ENCODE data around the gene DDX6. TPM values are rescaled to one million over a fixed set of nuclear protein-coding genes. Genes with fewer than 3 reads are reported as not detected.

The DDX6 gene
- 100 to 1,000 TPM; 220 to 312 (median 244) TPM for total RNA-seq
- total RNA-seq (2013), result 289 TPM
- total RNA-seq, result 278 to 701 (median 517) reads per million in 29 experiments

- peak within 1 kb of the TSS; percentile 99 for H3K27ac ChIP-seq (ENCODE audit: low read length)
- Mint-ChIP-seq H3K27me3 (no peaks in the 10 kb centered on the region), H3K9me3 (no peaks in the 10 kb centered on the region), H3K4me1 (peaks cover 23 to 40% (median 34%) of the 10 kb centered on the region in 3 donors), H3K36me3 (peaks cover 3% of the 10 kb centered on the region), H3K4me3 (peak within 1 kb of the TSS; percentile 97 to 99 (median 98)), H3K27ac (peak within 1 kb of the TSS; percentile 98 to 99)
- peaks cover 17 to 35% of the 10 kb centered on the region in 2 experiments for H3K4me1 ChIP-seq (ENCODE audit: control insufficient read depth in 1 of 2, extremely low read depth in 1 of 2, insufficient read depth in 2 of 2, low read length in 2 of 2)
- H3K36me3 ChIP-seq (ENCODE audit: control insufficient read depth in 2 of 2, extremely low read depth in 1 of 2, insufficient read depth in 1 of 2, low read length in 1 of 2), result peaks cover 0 to under 1% of the 10 kb centered on the region in 2 donors
- ChIA-PET CTCF (interaction anchor here (0.6 to 4.5 kb wide), 11 partner anchors 79 to 227 kb away, joined by 3 to 34 read pairs (median 8); partner anchors contain the start of genes RPS25 (in 1 of the 2) and TRAPPC4 (in 1 of the 2)), POLR2A (interaction anchor here (0.6 to 5.3 kb wide), 13 partner anchors 13 to 577 kb away, joined by 3 to 63 read pairs (median 7); partner anchors contain the start of gene SLC37A4 (in 1 of the 2))
- H3K27me3 ChIP-seq (replicated peaks in 1 of 2; ENCODE audit: control insufficient read depth in 2 of 2, extremely low read depth in 1 of 2, insufficient read depth in 2 of 2, low read length in 1 of 2), result no peaks in the 10 kb centered on the region
- H3K9me3 ChIP-seq, result no peaks in the 10 kb centered on the region
- DNase-seq (peak; percentile 84 to 95 (median 90)), ATAC-seq (replicated peaks in 1 of 4) (peak; percentile 69 to 76 (median 72))
- H3K4me3 ChIP-seq (ENCODE audit: control insufficient read depth in 1 of 2, extremely low read depth in 1 of 2, low read length in 1 of 2), result peak within 1 kb of the TSS; percentile 97 to 99
- WGBS (ENCODE audit: insufficient coverage), result under 1% methylated on average over 71 of the region's 81 CpGs
Measured at GRCh38 chr11:118791111-118791960, at the start of gene DDX6. Gene DDX6 (minus strand): TSS chr11:118791164. CDS start chr11:118786251, 4,913 bp downstream.

- POLR2A ChIA-PET, result no interaction called here
- no peaks in the 10 kb centered on the region for H3K9me3 Mint-ChIP-seq
Measured at GRCh38 chr11:118838905-118839553, 48.1 kb upstream of the DDX6 start.

GRCh38 chr11:118837868-118838267 is 46.9 kb upstream of the DDX6 start:
- no peak overlapping the region for H3K27ac Mint-ChIP-seq
- Histone ChIP-seq H3K36me3 (ENCODE audit: control insufficient read depth in 2 of 2, extremely low read depth in 1 of 2, insufficient read depth in 1 of 2, low read length in 1 of 2) (no peaks in the 10 kb centered on the region), H3K27me3 (replicated peaks in 1 of 2; ENCODE audit: control insufficient read depth in 2 of 2, extremely low read depth in 1 of 2, insufficient read depth in 2 of 2, low read length in 1 of 2) (no peaks in the 10 kb centered on the region), H3K4me3 (ENCODE audit: control insufficient read depth in 1 of 2, extremely low read depth in 1 of 2, low read length in 1 of 2) (no peak overlapping the region), H3K9me3 (no peaks in the 10 kb centered on the region), H3K27ac (ENCODE audit: low read length) (no peak overlapping the region), H3K4me1 (ENCODE audit: control insufficient read depth in 1 of 2, extremely low read depth in 1 of 2, insufficient read depth in 2 of 2, low read length in 2 of 2) (peaks cover 0 to 7% of the 10 kb centered on the region in 2 experiments)
- H3K9me3 Mint-ChIP-seq, result no peaks in the 10 kb centered on the region
- no peak overlapping the region for H3K4me3 Mint-ChIP-seq
- DNase-seq, result no peak
- ChIA-PET CTCF (no interaction called here), POLR2A (no interaction called here)
- ATAC-seq (replicated peaks in 1 of 4), result no peak
- no peaks in the 10 kb centered on the region for H3K27me3 Mint-ChIP-seq
- H3K4me1 Mint-ChIP-seq, result peaks cover 28 to 39% (median 32%) of the 10 kb centered on the region in 3 donors
- no CpG with 5 or more reads among the region's 8 CpGs for WGBS (ENCODE audit: insufficient coverage)
- no peaks in the 10 kb centered on the region for H3K36me3 Mint-ChIP-seq

More at GRCh38 chr11:118838905-118839553, 48.1 kb upstream of the DDX6 start:
- Mint-ChIP-seq H3K4me3 (no peak overlapping the region), H3K36me3 (no peaks in the 10 kb centered on the region), H3K27me3 (no peaks in the 10 kb centered on the region), H3K4me1 (peaks cover 26 to 36% (median 27%) of the 10 kb centered on the region in 3 donors), H3K27ac (peak overlapping the region in 1 of 2 donors; percentile 15)
- Histone ChIP-seq H3K9me3 (no peaks in the 10 kb centered on the region), H3K4me1 (ENCODE audit: control insufficient read depth in 1 of 2, extremely low read depth in 1 of 2, insufficient read depth in 2 of 2, low read length in 2 of 2) (peaks cover 0 to 7% of the 10 kb centered on the region in 2 experiments), H3K4me3 (ENCODE audit: control insufficient read depth in 1 of 2, extremely low read depth in 1 of 2, low read length in 1 of 2) (no peak overlapping the region), H3K27ac (ENCODE audit: low read length) (no peak overlapping the region), H3K27me3 (replicated peaks in 1 of 2; ENCODE audit: control insufficient read depth in 2 of 2, extremely low read depth in 1 of 2, insufficient read depth in 2 of 2, low read length in 1 of 2) (no peaks in the 10 kb centered on the region), H3K36me3 (ENCODE audit: control insufficient read depth in 2 of 2, extremely low read depth in 1 of 2, insufficient read depth in 1 of 2, low read length in 1 of 2) (no peaks in the 10 kb centered on the region)
- ATAC-seq (replicated peaks in 1 of 4), result no peak
- 88% methylated on average over 1 of the region's 4 CpGs for WGBS (ENCODE audit: insufficient coverage)
- DNase-seq, result no peak
- CTCF ChIA-PET, result no interaction called here

- DNase-seq (peak in 1 of 35 experiments; percentile 30), ATAC-seq (replicated peaks in 1 of 4) (peak in 1 of 4 experiments; percentile 53)
- no CpG with 5 or more reads among the region's 6 CpGs for WGBS (ENCODE audit: insufficient coverage)
- no peaks in the 10 kb centered on the region for H3K9me3 ChIP-seq
- Mint-ChIP-seq H3K27me3 (no peaks in the 10 kb centered on the region), H3K9me3 (no peaks in the 10 kb centered on the region), H3K4me3 (peak overlapping the region; percentile 32 to 60 (median 50)), H3K27ac (peak overlapping the region; percentile 36 to 83), H3K4me1 (peaks cover 14 to 21% (median 15%) of the 10 kb centered on the region in 3 donors), H3K36me3 (no peaks in the 10 kb centered on the region)
- H3K4me1 ChIP-seq (ENCODE audit: control insufficient read depth in 1 of 2, extremely low read depth in 1 of 2, insufficient read depth in 2 of 2, low read length in 2 of 2), result peaks cover 0 to under 1% of the 10 kb centered on the region in 2 experiments
- H3K27ac ChIP-seq (ENCODE audit: low read length), result peak overlapping the region; percentile 16
- ChIA-PET CTCF (interaction anchor here (0.5 to 1.4 kb wide), 3 partner anchors 36 to 121 kb away, joined by 3 to 4 read pairs (median 3); partner anchors contain the start of gene UPK2 (in 1 of the 2)), POLR2A (interaction anchor here in 1 of 2 donors (0.6 to 0.9 kb wide), 3 partner anchors 42 to 95 kb away, joined by 3 to 9 read pairs (median 4); no protein-coding TSS in a partner anchor)
- H3K36me3 ChIP-seq (ENCODE audit: control insufficient read depth in 2 of 2, extremely low read depth in 1 of 2, insufficient read depth in 1 of 2, low read length in 1 of 2), result no peaks in the 10 kb centered on the region
- no peak overlapping the region for H3K4me3 ChIP-seq (ENCODE audit: control insufficient read depth in 1 of 2, extremely low read depth in 1 of 2, low read length in 1 of 2)
- H3K27me3 ChIP-seq (replicated peaks in 1 of 2; ENCODE audit: control insufficient read depth in 2 of 2, extremely low read depth in 1 of 2, insufficient read depth in 2 of 2, low read length in 1 of 2), result no peaks in the 10 kb centered on the region
Measured at GRCh38 chr11:118834427-118835028, 43.6 kb upstream of the DDX6 start.

GRCh38 chr11:118827118-118827517 is 36.2 kb upstream of the DDX6 start:
- Mint-ChIP-seq H3K36me3 (no peaks in the 10 kb centered on the region), H3K4me3 (no peak overlapping the region), H3K9me3 (no peaks in the 10 kb centered on the region), H3K27me3 (no peaks in the 10 kb centered on the region), H3K4me1 (peaks cover 0 to 4% (median 3%) of the 10 kb centered on the region in 3 donors), H3K27ac (no peak overlapping the region)
- POLR2A ChIA-PET, result interaction anchor here in 1 of 2 donors (0.7 kb wide), 1 partner anchor 34 kb away, joined by 7 read pairs; no protein-coding TSS in a partner anchor
- ATAC-seq (replicated peaks in 1 of 4) (no peak), DNase-seq (no peak)
- no peaks in the 10 kb centered on the region for H3K9me3 ChIP-seq
- no peak overlapping the region for H3K4me3 ChIP-seq (ENCODE audit: control insufficient read depth in 1 of 2, extremely low read depth in 1 of 2, low read length in 1 of 2)
- no peaks in the 10 kb centered on the region for H3K27me3 ChIP-seq (replicated peaks in 1 of 2; ENCODE audit: control insufficient read depth in 2 of 2, extremely low read depth in 1 of 2, insufficient read depth in 2 of 2, low read length in 1 of 2)
- no CpG with 5 or more reads among the region's 7 CpGs for WGBS (ENCODE audit: insufficient coverage)
- CTCF ChIA-PET, result no interaction called here
- H3K36me3 ChIP-seq (ENCODE audit: control insufficient read depth in 2 of 2, extremely low read depth in 1 of 2, insufficient read depth in 1 of 2, low read length in 1 of 2), result no peaks in the 10 kb centered on the region
- H3K4me1 ChIP-seq (ENCODE audit: control insufficient read depth in 1 of 2, extremely low read depth in 1 of 2, insufficient read depth in 2 of 2, low read length in 2 of 2), result peaks cover 0 to 3% of the 10 kb centered on the region in 2 experiments
- no peak overlapping the region for H3K27ac ChIP-seq (ENCODE audit: low read length)
